GM13977 (cell line): Measurements from ENCODE around the gene UPB1.

ENCODE experiments used
- DNase-seq: peaks from one replicate; pipeline ENCODE4 v3.0.0; 2012; ENCODE audit warnings: low spot score
- in situ Hi-C: fragments of 300-500 bp; cut with MboI; formaldehyde crosslinking; loops from one replicate; pipeline ENCODE4 v1.12.0; 2022; ENCODE audit warnings: low sequenced_read_pairs, low pct_unique_long_range_greater_than_20kb, mixed read lengths, inconsistent platforms; ENCODE audit not compliant: unreplicated experiment
- TF ChIP-seq, protein P1 (sequence below): IDR thresholded peaks from 2 replicates; pipeline ENCODE4 v1.5.1; 2012; ENCODE audit warnings: mild to moderate bottlenecking, control low read depth; ENCODE audit not compliant: insufficient read depth; ENCODE audit errors: extremely low read depth, missing control alignments

UPB1 gene

DNA sequence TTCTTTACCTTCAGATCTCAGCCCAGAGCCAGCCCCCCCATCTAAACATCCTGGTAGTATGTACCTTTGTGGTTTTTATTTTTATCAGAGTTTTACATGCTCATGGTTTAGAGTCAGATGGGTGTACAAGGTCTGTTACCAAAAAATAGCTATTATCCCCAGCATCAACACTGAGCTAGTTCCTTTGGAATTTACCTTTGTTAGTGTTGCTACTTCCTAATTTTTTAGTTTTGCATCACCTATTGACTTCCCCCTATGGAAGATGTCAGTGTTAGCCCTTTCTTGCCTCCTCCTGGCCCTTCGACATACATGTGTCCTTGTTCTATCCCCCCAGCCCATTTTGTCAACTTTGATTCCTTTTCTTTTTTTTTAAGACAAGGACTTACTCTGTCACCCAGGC lies 7.4 kb downstream of the UPB1 start:
- DNase-seq, result no peak
- TF ChIP-seq, protein P1, sequence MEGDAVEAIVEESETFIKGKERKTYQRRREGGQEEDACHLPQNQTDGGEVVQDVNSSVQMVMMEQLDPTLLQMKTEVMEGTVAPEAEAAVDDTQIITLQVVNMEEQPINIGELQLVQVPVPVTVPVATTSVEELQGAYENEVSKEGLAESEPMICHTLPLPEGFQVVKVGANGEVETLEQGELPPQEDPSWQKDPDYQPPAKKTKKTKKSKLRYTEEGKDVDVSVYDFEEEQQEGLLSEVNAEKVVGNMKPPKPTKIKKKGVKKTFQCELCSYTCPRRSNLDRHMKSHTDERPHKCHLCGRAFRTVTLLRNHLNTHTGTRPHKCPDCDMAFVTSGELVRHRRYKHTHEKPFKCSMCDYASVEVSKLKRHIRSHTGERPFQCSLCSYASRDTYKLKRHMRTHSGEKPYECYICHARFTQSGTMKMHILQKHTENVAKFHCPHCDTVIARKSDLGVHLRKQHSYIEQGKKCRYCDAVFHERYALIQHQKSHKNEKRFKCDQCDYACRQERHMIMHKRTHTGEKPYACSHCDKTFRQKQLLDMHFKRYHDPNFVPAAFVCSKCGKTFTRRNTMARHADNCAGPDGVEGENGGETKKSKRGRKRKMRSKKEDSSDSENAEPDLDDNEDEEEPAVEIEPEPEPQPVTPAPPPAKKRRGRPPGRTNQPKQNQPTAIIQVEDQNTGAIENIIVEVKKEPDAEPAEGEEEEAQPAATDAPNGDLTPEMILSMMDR, result no peak
- in situ Hi-C loops, result loop anchor here (10.0 kb wide), 1 partner anchor 78 kb away; the partner anchor contains the start of gene ADORA2A

DNA sequence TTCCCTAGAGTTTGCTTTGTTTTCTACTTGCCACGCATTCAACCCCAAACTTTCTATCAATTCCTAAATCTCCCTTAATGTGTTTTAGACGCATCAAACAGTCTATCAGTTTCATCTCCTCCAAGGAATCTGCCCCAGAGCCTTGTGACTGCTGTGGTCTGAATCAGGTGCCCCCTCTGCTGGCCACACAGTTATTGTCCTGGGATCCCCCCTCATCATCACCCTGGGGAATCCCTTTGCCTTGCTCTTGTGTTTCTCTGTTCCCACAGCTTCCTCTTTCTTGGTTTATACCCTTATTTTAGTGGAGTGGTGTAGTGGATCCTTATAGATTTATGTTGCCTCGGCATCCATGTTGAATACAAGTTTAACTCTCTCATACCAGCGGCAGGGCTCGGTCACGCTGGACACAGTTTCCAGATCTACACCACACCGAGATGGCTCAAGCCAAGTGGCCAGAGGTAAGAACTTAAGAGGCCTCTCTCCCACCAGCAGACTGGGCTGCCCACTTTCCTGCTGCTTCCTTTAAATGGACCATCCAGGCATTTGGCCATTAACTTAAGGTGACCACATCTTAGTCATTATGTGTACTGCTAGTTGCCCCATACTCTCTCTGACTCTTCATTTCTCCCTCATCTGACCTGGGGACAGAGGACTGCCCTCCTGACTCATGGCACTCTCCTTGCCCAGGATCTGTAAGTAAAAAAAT lies 8.2 kb downstream of the UPB1 start:
- TF ChIP-seq, protein P1, result peak; percentile 79
- in situ Hi-C loops, result loop anchor here (10.0 kb wide), 1 partner anchor 78 kb away; the partner anchor contains the start of gene ADORA2A
- DNase-seq, result peak; percentile 85

DNA sequence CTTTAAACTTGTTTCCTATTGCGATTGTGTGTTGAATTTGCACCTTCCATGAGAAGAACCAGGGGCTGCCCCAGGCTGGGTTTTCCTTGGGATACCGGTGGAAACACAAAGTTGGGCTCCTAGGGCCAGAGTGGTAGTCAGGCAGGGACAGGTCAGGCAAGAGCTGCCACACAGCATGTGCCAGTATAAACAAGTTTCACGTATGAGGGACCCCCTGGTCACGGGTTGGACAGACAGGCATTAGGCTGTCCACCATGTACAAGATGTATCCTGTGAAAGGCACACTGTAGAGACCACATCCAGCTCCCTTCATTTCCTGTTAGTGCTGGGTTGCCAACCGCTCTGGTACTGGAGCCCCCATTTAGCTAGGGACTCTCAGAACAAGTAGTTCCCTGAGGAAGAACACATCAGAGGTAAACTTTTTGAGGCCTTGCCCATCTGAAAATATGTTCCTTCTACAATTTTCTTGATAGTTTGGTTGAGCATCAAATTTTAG lies 8.8 kb downstream of the UPB1 start:
- TF ChIP-seq, protein P1, result no peak
- DNase-seq, result no peak
- in situ Hi-C loops, result loop anchor here (10.0 kb wide), 1 partner anchor 79 kb away; the partner anchor contains the start of gene ADORA2A

DNA sequence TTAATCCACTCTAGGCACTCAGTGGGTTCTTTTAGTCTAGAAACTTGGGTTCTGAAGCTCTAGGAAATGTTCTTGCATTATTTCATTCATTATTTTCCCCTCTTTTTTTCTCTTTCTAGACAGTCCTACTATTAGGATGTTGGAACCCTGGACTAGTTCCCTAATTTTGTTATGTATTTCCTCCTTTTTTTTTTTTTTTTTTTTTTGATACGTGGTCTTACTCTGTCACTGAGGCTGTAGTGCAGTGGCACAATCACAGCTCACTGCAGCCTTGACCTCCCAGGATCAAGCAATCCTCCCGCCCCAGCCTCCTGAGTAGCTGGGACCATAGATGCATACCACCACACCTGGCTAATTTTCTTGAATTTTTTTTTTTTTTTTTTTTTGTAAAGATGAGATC lies 9.4 kb downstream of the UPB1 start:
- no peak for DNase-seq
- in situ Hi-C loops, result loop anchor here (10.0 kb wide), 1 partner anchor 80 kb away; the partner anchor contains the start of gene ADORA2A
- TF ChIP-seq, protein P1, result no peak

DNA sequence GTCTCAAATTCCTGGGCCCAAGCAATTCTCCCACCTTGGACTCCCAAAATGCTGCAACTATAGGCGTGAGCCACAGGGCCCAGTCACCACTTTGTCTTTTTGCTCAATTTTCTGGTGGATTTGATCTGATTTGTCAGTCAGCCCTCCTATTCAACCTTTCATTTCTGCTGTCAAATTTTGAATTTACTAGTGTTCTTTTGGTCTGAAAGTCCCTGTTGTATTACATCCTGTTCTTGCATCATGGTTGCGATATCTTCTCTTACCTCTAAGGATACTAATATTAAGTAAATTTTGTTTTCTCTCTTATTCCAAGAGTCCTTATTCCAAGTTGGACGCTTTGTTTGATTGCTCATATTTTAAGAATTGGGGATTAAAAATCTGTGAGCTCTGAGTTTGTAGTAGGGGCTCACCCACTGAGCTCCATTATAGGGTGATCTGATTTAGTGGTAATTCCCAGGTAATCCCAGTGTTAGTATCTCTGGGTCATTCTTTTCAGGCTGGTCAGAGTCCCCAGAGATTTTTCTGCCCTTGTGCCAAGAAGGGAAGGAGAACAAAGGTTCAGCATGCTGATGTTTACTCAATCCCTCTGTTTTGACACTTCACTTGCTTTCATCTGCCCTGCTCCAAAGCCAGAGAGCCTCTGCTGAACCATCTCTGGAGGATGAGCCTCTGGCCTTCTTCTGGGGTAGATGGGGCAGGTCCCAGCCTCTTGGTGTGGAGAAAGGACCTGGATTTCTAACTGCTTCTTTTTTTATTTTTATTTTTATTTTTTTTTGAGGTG lies 10.0 kb downstream of the UPB1 start:
- DNase-seq, result no peak
- in situ Hi-C loops, result loop anchor here (10.0 kb wide), 1 partner anchor 80 kb away; the partner anchor contains the start of gene ADORA2A
- TF ChIP-seq, protein P1, result no peak

DNA sequence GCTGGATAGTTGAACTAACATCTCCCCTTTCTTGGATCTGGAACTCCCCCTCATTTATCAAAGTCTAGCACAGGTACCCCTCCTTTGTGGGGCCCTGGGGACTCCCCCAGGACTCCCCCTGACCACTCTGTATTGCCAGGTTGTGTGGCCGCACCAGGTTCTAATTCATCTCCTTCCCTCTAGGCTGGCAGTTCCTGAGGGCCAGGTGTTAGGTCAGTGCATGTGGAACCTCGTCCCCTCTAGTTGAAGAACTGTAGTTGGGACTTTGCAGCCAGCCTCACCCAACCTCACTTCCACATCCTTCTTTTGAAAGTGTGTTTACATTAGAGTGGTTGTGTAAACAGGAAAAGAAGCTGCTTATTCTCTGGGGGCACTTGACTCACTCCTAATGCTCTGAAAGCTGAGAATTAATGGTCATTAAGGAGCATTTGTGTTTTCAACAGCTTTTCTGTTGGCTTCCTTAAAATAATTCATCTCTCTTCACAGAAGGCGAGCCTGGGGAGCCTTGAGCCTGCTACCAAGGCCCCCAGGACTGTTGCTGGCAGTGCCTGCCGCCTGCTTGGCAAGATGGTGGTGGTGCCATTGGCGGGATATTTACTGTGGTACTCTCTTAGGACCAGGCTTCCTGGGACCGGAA lies 11.8 kb downstream of the UPB1 start:
- in situ Hi-C loops, result loop anchor here (10.0 kb wide), 1 partner anchor 82 kb away; the partner anchor contains the start of gene ADORA2A
- TF ChIP-seq, protein P1, result no peak
- no peak for DNase-seq
